HCT116 (cell line): ENCODE results near the gene OR4D5. TPM values are rescaled to one million over a fixed set of nuclear protein-coding genes. Genes with fewer than 3 reads are reported as not detected.

Experiments used
- ATAC-seq: fragments of 200-7000 bp; cut with Tn5 transposase; 2 replicates; pipeline ENCODE4 v1.9.1; 2020; ENCODE audit warnings: mild to moderate bottlenecking, moderate library complexity
- BruUV-seq: library from RNA; stranded (reverse); fragments of 400-500 nt; replicated peaks from 2 replicates; lab custom pipeline; 2021; lab: Mats Ljungman, UMichigan
- CTCF ChIA-PET: fragments of 300-600 bp; sonication (Branson Sonifier 250); formaldehyde crosslinking; loops from one replicate; lab custom pipeline; 2021; ENCODE audit warnings: antibody characterized with exemption; lab: Charles Lee
- POLR2A ChIA-PET: fragments of 300-600, 350-600 bp; sonication (Branson Sonifier 250); formaldehyde crosslinking; loops from one replicate; lab custom pipeline; 2021; ENCODE audit warnings: antibody characterized with exemption; lab: Charles Lee
- RAD21 ChIA-PET, 2 experiments: fragments of 300-600 bp; sonication (Branson Sonifier 250); formaldehyde crosslinking; loops; one replicate each; lab custom pipeline; 2023; ENCODE audit warnings: low total read pairs in 2 of 2; ENCODE audit not compliant: uncharacterized antibody in 2 of 2, unreplicated experiment in 2 of 2, low non-redundant PET in 1 of 2; lab: Charles Lee
- DNase-seq: peaks from one replicate; pipeline ENCODE4 v3.0.0-alpha.2; 2010; ENCODE audit warnings: low read depth, low spot score
- H2AFZ ChIP-seq: fragments of 200-600 bp; shearing (Covaris generic), sonication (generic); 2 replicates; pipeline ENCODE4 v1.6.1; 2017; ENCODE audit warnings: low read depth, mixed run types, mixed read lengths, antibody characterized with exemption, low read length; ENCODE audit not compliant: poor library complexity, severe bottlenecking
- H3K27ac ChIP-seq: 2 replicates; pipeline ENCODE4 v1.5.1; 2012; ENCODE audit warnings: low read depth, low read length
- H3K27me3 ChIP-seq: fragments of 200-600 bp; sonication (generic); 2 replicates; pipeline ENCODE4 v1.6.1; 2016; ENCODE audit warnings: mixed run types, low read length, mixed read lengths; ENCODE audit not compliant: insufficient read depth
- H3K36me3 ChIP-seq, 2 experiments: fragments of 200-500 bp in 1 of 2; fragments of 200-600 bp in 1 of 2; sonication (Bioruptor generic) in 1 of 2; sonication (generic) in 1 of 2; 2 replicates each; pipeline versions ENCODE4 v1.5.1 to v1.6.1; 2014 to 2016; ENCODE audit warnings: low read length in 2 of 2, inconsistent platforms in 1 of 2, mixed read lengths in 1 of 2, mixed run types in 1 of 2; ENCODE audit not compliant: insufficient read depth in 2 of 2, control insufficient read depth in 1 of 2
- H3K4me1 ChIP-seq, 2 experiments: fragments of 200-600 bp in 1 of 2; sonication (generic) in 1 of 2; 2 replicates each; pipeline versions ENCODE4 v1.5.1 to v1.6.1; 2012 to 2017; ENCODE audit warnings: low read length in 2 of 2, inconsistent platforms in 1 of 2, mild to moderate bottlenecking in 1 of 2, mixed read lengths in 1 of 2, mixed run types in 1 of 2, moderate library complexity in 1 of 2; ENCODE audit not compliant: insufficient read depth in 2 of 2, control insufficient read depth in 1 of 2
- H3K4me2 ChIP-seq: fragments of 200-600 bp; sonication (generic); 2 replicates; pipeline ENCODE4 v1.6.1; 2017; ENCODE audit warnings: mixed run types, low read length, mixed read lengths
- H3K4me3 ChIP-seq, 2 experiments: fragments of 200-600 bp in 1 of 2; sonication (generic) in 1 of 2; replicated peaks in 1 of 2; 2 replicates each; pipeline ENCODE4 v1.5.1; 2011 to 2016; ENCODE audit warnings: low read length in 2 of 2, control low read depth in 1 of 2, low read depth in 1 of 2, mild to moderate bottlenecking in 1 of 2, mixed read lengths in 1 of 2, mixed run types in 1 of 2
- H3K79me2 ChIP-seq: fragments of 200-600 bp; sonication (generic); 2 replicates; pipeline ENCODE4 v1.6.1; 2017; ENCODE audit warnings: mild to moderate bottlenecking, mixed run types, low read length, moderate library complexity, mixed read lengths; ENCODE audit not compliant: insufficient read depth
- H3K9ac ChIP-seq: fragments of 200-600 bp; sonication (generic); 2 replicates; pipeline ENCODE4 v1.6.1; 2016; ENCODE audit warnings: low read length, mixed read lengths
- H3K9me2 ChIP-seq: fragments of 200-600 bp; sonication (generic), shearing (Covaris generic); 2 replicates; pipeline ENCODE4 v1.6.1; 2017; ENCODE audit warnings: mixed run types, mild to moderate bottlenecking, moderate library complexity; ENCODE audit not compliant: insufficient read depth
- H3K9me3 ChIP-seq, 2 experiments: fragments of 200-500 bp in 1 of 2; fragments of 200-600 bp in 1 of 2; sonication (Bioruptor generic) in 1 of 2; sonication (generic) in 1 of 2; 2 replicates each; pipeline ENCODE4 v1.6.1; 2014 to 2017; ENCODE audit warnings: low read length in 2 of 2, mixed read lengths in 2 of 2, inconsistent platforms in 1 of 2, low read depth in 1 of 2, mild to moderate bottlenecking in 1 of 2, mixed run types in 1 of 2, moderate library complexity in 1 of 2; ENCODE audit not compliant: control insufficient read depth in 1 of 2, insufficient read depth in 1 of 2
- H4K20me1 ChIP-seq: fragments of 200-600 bp; sonication (generic), shearing (Covaris generic); 2 replicates; pipeline ENCODE4 v1.6.1; 2017; ENCODE audit warnings: mixed run types, mild to moderate bottlenecking, moderate library complexity; ENCODE audit not compliant: insufficient read depth
- CBX3 ChIP-seq: IDR thresholded peaks from 2 replicates; pipeline ENCODE4 v1.6.1; 2012; ENCODE audit warnings: low read depth
- EGR1 ChIP-seq: IDR thresholded peaks from 2 replicates; pipeline ENCODE4 v1.6.1; 2012; ENCODE audit warnings: low read depth
- ELF1 ChIP-seq: IDR thresholded peaks from 2 replicates; pipeline ENCODE4 v1.6.1; 2012; ENCODE audit warnings: low read depth, borderline replicate concordance
- EZH2phosphoT487 ChIP-seq: fragments of 200-600 bp; IDR thresholded peaks from 2 replicates; pipeline ENCODE4 v1.6.1; 2018; ENCODE audit warnings: antibody characterized with exemption, borderline replicate concordance
- POLR2A ChIP-seq: IDR thresholded peaks from 2 replicates; pipeline ENCODE4 v1.7.0; 2011; ENCODE audit warnings: borderline replicate concordance; ENCODE audit not compliant: insufficient read depth, insufficient read length; ENCODE audit errors: extremely low read depth
- SIN3A ChIP-seq: IDR thresholded peaks from 2 replicates; pipeline ENCODE4 v1.6.1; 2012; ENCODE audit warnings: low read depth
- SP1 ChIP-seq: IDR thresholded peaks from 2 replicates; pipeline ENCODE4 v1.6.1; 2012; ENCODE audit warnings: low read depth
- TCF7L2 ChIP-seq: IDR thresholded peaks from 2 replicates; pipeline ENCODE4 v1.7.0; 2011; ENCODE audit warnings: borderline replicate concordance, inconsistent platforms; ENCODE audit not compliant: insufficient read depth, insufficient read length; ENCODE audit errors: extremely low read depth
- intact Hi-C: fragments of 100-400 bp; cut with micrococcal nuclease; formaldehyde crosslinking; loops from 2 replicates; pipeline ENCODE4 v1.10.0; 2022
- total RNA-seq: library from RNA; stranded (reverse); gene quantifications from one replicate; pipeline ENCODE4 v1.2.1, GENCODE V29; 2021; ENCODE audit not compliant: unreplicated experiment
- TF ChIP-seq, protein P1 (sequence below): IDR thresholded peaks from 2 replicates; pipeline ENCODE4 v1.6.1; 2012; ENCODE audit warnings: low read depth
- TF ChIP-seq, protein P2 (sequence below): IDR thresholded peaks from 2 replicates; pipeline ENCODE4 v1.6.1; 2012

OR4D5 gene
- total RNA-seq, 1 experiment from 2014 or later, result not detected

DNA sequence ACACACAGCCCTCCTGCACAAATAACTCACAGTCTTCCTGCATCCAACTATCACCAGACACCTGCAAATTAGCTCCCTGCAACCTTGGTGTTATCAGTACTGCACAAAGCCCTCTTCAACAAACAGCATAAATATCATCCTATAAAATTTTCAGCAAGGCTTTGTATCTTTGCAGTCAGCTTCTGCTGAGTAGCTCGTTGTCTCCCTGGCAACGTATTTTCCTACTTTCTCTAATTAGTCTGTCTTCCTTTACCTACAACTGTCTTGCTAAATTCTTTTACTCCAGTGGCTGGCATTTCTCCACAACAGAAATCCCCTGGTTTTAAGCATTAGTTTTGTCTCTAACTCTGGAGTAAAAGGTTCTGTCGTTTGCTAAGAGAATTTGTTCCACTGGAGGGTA is 33.6 kb upstream of the OR4D5 start:
- no peak overlapping the region for H3K9ac ChIP-seq
- RAD21 ChIA-PET, result no interaction called here
- DNase-seq (no peak), ATAC-seq (no peak)
- no peaks in the 10 kb centered on the region for H3K79me2 ChIP-seq
- no peaks in the 10 kb centered on the region for H3K9me2 ChIP-seq
- H4K20me1 ChIP-seq, result no peaks in the 10 kb centered on the region; the same call in 1 of the 2 replicates
- H3K4me3 ChIP-seq, result no peak overlapping the region
- no peaks in the 10 kb centered on the region for H3K36me3 ChIP-seq
- H2AFZ ChIP-seq, result no peak overlapping the region
- TF ChIP-seq, protein P1, sequence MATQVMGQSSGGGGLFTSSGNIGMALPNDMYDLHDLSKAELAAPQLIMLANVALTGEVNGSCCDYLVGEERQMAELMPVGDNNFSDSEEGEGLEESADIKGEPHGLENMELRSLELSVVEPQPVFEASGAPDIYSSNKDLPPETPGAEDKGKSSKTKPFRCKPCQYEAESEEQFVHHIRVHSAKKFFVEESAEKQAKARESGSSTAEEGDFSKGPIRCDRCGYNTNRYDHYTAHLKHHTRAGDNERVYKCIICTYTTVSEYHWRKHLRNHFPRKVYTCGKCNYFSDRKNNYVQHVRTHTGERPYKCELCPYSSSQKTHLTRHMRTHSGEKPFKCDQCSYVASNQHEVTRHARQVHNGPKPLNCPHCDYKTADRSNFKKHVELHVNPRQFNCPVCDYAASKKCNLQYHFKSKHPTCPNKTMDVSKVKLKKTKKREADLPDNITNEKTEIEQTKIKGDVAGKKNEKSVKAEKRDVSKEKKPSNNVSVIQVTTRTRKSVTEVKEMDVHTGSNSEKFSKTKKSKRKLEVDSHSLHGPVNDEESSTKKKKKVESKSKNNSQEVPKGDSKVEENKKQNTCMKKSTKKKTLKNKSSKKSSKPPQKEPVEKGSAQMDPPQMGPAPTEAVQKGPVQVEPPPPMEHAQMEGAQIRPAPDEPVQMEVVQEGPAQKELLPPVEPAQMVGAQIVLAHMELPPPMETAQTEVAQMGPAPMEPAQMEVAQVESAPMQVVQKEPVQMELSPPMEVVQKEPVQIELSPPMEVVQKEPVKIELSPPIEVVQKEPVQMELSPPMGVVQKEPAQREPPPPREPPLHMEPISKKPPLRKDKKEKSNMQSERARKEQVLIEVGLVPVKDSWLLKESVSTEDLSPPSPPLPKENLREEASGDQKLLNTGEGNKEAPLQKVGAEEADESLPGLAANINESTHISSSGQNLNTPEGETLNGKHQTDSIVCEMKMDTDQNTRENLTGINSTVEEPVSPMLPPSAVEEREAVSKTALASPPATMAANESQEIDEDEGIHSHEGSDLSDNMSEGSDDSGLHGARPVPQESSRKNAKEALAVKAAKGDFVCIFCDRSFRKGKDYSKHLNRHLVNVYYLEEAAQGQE, result no peak
- no peak for TF ChIP-seq SP1
- TF ChIP-seq, protein P2, sequence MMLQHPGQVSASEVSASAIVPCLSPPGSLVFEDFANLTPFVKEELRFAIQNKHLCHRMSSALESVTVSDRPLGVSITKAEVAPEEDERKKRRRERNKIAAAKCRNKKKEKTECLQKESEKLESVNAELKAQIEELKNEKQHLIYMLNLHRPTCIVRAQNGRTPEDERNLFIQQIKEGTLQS, result no peak
- no peak for TF ChIP-seq TCF7L2
- no peak for TF ChIP-seq ELF1
- no peak for TF ChIP-seq CBX3
- no peak for TF ChIP-seq SIN3A
- no peak for TF ChIP-seq POLR2A
- no peak for TF ChIP-seq EZH2phosphoT487
- TF ChIP-seq EGR1, result no peak
- peaks cover 15% of the 10 kb centered on the region; the same call in 1 of the 2 replicates for H3K27me3 ChIP-seq
- H3K4me2 ChIP-seq, result no peak overlapping the region
- no peaks in the 10 kb centered on the region for H3K4me1 ChIP-seq
- H3K9me3 ChIP-seq, result no peaks in the 10 kb centered on the region
- CTCF ChIA-PET, result no interaction called here
- POLR2A ChIA-PET, result no interaction called here
- no TSS peak for BruUV-seq
- H3K27ac ChIP-seq, result no peak overlapping the region
- intact Hi-C loops, result no loop called here
